A673 (cell line): Measurements from ENCODE around the gene INHA. TPM values are rescaled to one million over a fixed set of nuclear protein-coding genes. Genes with fewer than 3 reads are reported as not detected.

Experiments
- BruUV-seq: library from RNA; stranded (reverse); fragments of 400-500 nt; replicated peaks from 2 replicates; lab custom pipeline; 2021; lab: Mats Ljungman, UMichigan
- CTCF ChIA-PET: fragments of 300-600 bp; sonication (Branson Sonifier 250); formaldehyde crosslinking; loops from one replicate; lab custom pipeline; 2022; ENCODE audit warnings: antibody characterized with exemption; lab: Charles Lee
- POLR2A ChIA-PET: fragments of 300-600 bp; sonication (Branson Sonifier 250); formaldehyde crosslinking; loops from one replicate; lab custom pipeline; 2022; ENCODE audit warnings: antibody characterized with exemption; ENCODE audit not compliant: low non-redundant PET; lab: Charles Lee
- DNase-seq: peaks from one replicate; pipeline ENCODE4 v3.0.0-alpha.2; 2015; ENCODE audit warnings: low spot score
- H3K27ac ChIP-seq: fragments of 200-600 bp; sonication (generic); 2 replicates; pipeline ENCODE4 v1.5.1; 2016; ENCODE audit warnings: mixed run types, low read depth, mild to moderate bottlenecking, mixed read lengths, antibody characterized with exemption, low read length; ENCODE audit not compliant: poor library complexity, severe bottlenecking
- H3K27me3 ChIP-seq: fragments of 200-600 bp; sonication (generic); replicated peaks from 2 replicates; pipeline ENCODE4 v1.6.1; 2017; ENCODE audit warnings: mixed run types, low read depth, mild to moderate bottlenecking, mixed read lengths, antibody characterized with exemption, low read length; ENCODE audit not compliant: insufficient read depth, poor library complexity
- H3K36me3 ChIP-seq: fragments of 200-600 bp; sonication (generic); 2 replicates; pipeline ENCODE4 v1.6.1; 2016; ENCODE audit warnings: mixed run types, mild to moderate bottlenecking, mixed read lengths, antibody characterized with exemption, low read length; ENCODE audit not compliant: insufficient read depth, poor library complexity, severe bottlenecking
- H3K4me1 ChIP-seq: fragments of 200-600 bp; sonication (generic); 2 replicates; pipeline ENCODE4 v1.6.1; 2017; ENCODE audit warnings: mixed run types, mild to moderate bottlenecking, mixed read lengths, antibody characterized with exemption, low read length; ENCODE audit not compliant: insufficient read depth, poor library complexity, severe bottlenecking
- H3K4me3 ChIP-seq: fragments of 200-600 bp; sonication (generic); 2 replicates; pipeline ENCODE4 v1.5.1; 2016; ENCODE audit warnings: low read depth, mixed run types, mild to moderate bottlenecking, mixed read lengths, low read length; ENCODE audit not compliant: poor library complexity, severe bottlenecking
- H3K9me3 ChIP-seq: fragments of 200-600 bp; sonication (generic); 2 replicates; pipeline ENCODE4 v1.6.1; 2016; ENCODE audit warnings: mixed run types, low read depth, mild to moderate bottlenecking, mixed read lengths, antibody characterized with exemption, low read length; ENCODE audit not compliant: poor library complexity, severe bottlenecking
- CTCF ChIP-seq: fragments of 300-800, 200-600 bp; sonication (generic); conservative IDR thresholded peaks from 2 replicates; pipeline ENCODE4 v1.5.1; 2017; ENCODE audit warnings: low read depth, mild to moderate bottlenecking, antibody characterized with exemption, low read length, moderate library complexity, mixed read lengths
- EZH2 ChIP-seq: fragments of 200-600 bp; sonication (generic); IDR thresholded peaks from 2 replicates; pipeline ENCODE4 v1.6.1; 2017; ENCODE audit warnings: borderline replicate concordance, low read depth, mild to moderate bottlenecking, mixed read lengths, antibody characterized with exemption, low read length; ENCODE audit not compliant: poor library complexity, severe bottlenecking
- intact Hi-C: fragments of 100-400 bp; cut with micrococcal nuclease; formaldehyde crosslinking; loops from one replicate; pipeline ENCODE4 v1.10.0; 2022; ENCODE audit not compliant: unreplicated experiment
- total RNA-seq: library from RNA; stranded (reverse); gene quantifications from 2 replicates; pipeline ENCODE4 v1.2.3, GENCODE V29; 2021

INHA gene
- total RNA-seq, 1 experiment from 2014 or later: not detected

GRCh38 chr2:219569635-219570034 lies 2.5 kb upstream of the INHA start:
- Histone ChIP-seq H3K27ac (no peak overlapping the region), H3K9me3 (no peaks in the 10 kb centered on the region), H3K27me3 (no peaks in the 10 kb centered on the region), H3K4me3 (peak overlapping the region; percentile 70), H3K4me1 (peaks cover 14% of the 10 kb centered on the region), H3K36me3 (no peaks in the 10 kb centered on the region)
- TF ChIP-seq CTCF: no peak
- no peak for TF ChIP-seq EZH2
- CTCF ChIA-PET: no interaction called here
- TSS peak; percentile 60 for BruUV-seq
- no peak for DNase-seq
- intact Hi-C loops: no loop called here
- POLR2A ChIA-PET: no interaction called here

- ChIA-PET CTCF (interaction anchor here (0.7 to 1.1 kb wide), 2 partner anchors 18 to 52 kb away, joined by 3 read pairs; no protein-coding TSS in a partner anchor), POLR2A (no interaction called here)
- Histone ChIP-seq H3K36me3 (no peaks in the 10 kb centered on the region), H3K9me3 (no peaks in the 10 kb centered on the region), H3K27ac (peak overlapping the region; percentile 77), H3K4me1 (peaks cover 14% of the 10 kb centered on the region), H3K4me3 (peak overlapping the region; percentile 70), H3K27me3 (no peaks in the 10 kb centered on the region)
- BruUV-seq: no TSS peak
- intact Hi-C loops: no loop called here
- no peak for TF ChIP-seq EZH2
- TF ChIP-seq CTCF: no peak
- no peak for DNase-seq
Measured at GRCh38 chr2:219570194-219570923, 1.8 kb upstream of the INHA start.

- TF ChIP-seq EZH2 (no peak), CTCF (no peak)
- BruUV-seq: no TSS peak
- Histone ChIP-seq H3K27me3 (no peaks in the 10 kb centered on the region), H3K4me3 (peak overlapping the region; percentile 70), H3K9me3 (no peaks in the 10 kb centered on the region), H3K27ac (peak overlapping the region; percentile 77), H3K4me1 (peaks cover 14% of the 10 kb centered on the region), H3K36me3 (no peaks in the 10 kb centered on the region)
- ChIA-PET CTCF (interaction anchor here (0.6 to 1.1 kb wide), 3 partner anchors 18 to 106 kb away, joined by 3 read pairs; no protein-coding TSS in a partner anchor), POLR2A (no interaction called here)
- intact Hi-C loops: no loop called here
- no peak for DNase-seq
Measured at GRCh38 chr2:219570924-219571310, 1.2 kb upstream of the INHA start.
